HEK293 (cell line): ENCODE results near the gene NRF1.

Source experiments
- CTCF ChIA-PET: fragments of 350-600 bp; formaldehyde crosslinking; extraction: SDS; loops from one replicate; lab custom pipeline; 2021; ENCODE audit warnings: antibody characterized with exemption; lab: Yijun Ruan, JAX
- POLR2A ChIA-PET: fragments of 300-600 bp; formaldehyde crosslinking; extraction: SDS; loops from one replicate; lab custom pipeline; 2020; ENCODE audit warnings: antibody characterized with exemption, inconsistent platforms; lab: Yijun Ruan, JAX
- H3K27ac ChIP-seq: fragments of 200-500 bp; sonication (Bioruptor generic); 2 replicates; pipeline ENCODE4 v1.5.1; 2014; ENCODE audit warnings: low read depth, low read length, control low read depth, inconsistent platforms; ENCODE audit errors: extremely low read depth
- H3K36me3 ChIP-seq, 2 experiments: fragments of 200-500 bp in 1 of 2; sonication (Bioruptor generic) in 1 of 2; 1 replicate in 1 of 2; 2 replicates in 1 of 2; pipeline ENCODE4 v1.5.1; 2014 to 2017; ENCODE audit warnings: inconsistent platforms in 2 of 2, low read length in 2 of 2; ENCODE audit not compliant: control insufficient read depth in 2 of 2, insufficient read depth in 1 of 2
- H3K4me1 ChIP-seq: fragments of 200-500 bp; sonication (Bioruptor generic); 2 replicates; pipeline ENCODE4 v1.5.1; 2014; ENCODE audit warnings: mild to moderate bottlenecking, low read length, inconsistent platforms; ENCODE audit not compliant: control insufficient read depth, insufficient read depth
- H3K4me3 ChIP-seq: 2 replicates; pipeline ENCODE4 v1.5.1; 2011; ENCODE audit warnings: low read depth, mild to moderate bottlenecking, control low read depth, low read length, moderate library complexity
- H3K9me3 ChIP-seq: fragments of 200-500 bp; sonication (Bioruptor generic); 2 replicates; pipeline ENCODE4 v1.5.1; 2014; ENCODE audit warnings: low read depth, low read length, inconsistent platforms; ENCODE audit not compliant: control insufficient read depth, insufficient read depth
- GLIS1 ChIP-seq: fragments of 450-650 bp; formaldehyde crosslinking; IDR thresholded peaks from 2 replicates; pipeline ENCODE4 v1.5.1; 2016; ENCODE audit warnings: missing biosample characterization, missing genetic modification characterization
- PRDM1 ChIP-seq: fragments of 450-650 bp; formaldehyde crosslinking; IDR thresholded peaks from 2 replicates; pipeline ENCODE4; 2016; ENCODE audit warnings: missing biosample characterization, missing genetic modification characterization
- PRDM10 ChIP-seq: fragments of 450-650 bp; formaldehyde crosslinking; IDR thresholded peaks from 2 replicates; pipeline ENCODE4 v1.5.1; 2016; ENCODE audit warnings: missing biosample characterization, missing genetic modification characterization
- SP7 ChIP-seq: fragments of 450-650 bp; formaldehyde crosslinking; IDR thresholded peaks from 2 replicates; pipeline ENCODE4 v1.5.1; 2016; ENCODE audit warnings: missing biosample characterization, missing genetic modification characterization
- ZBTB17 ChIP-seq: fragments of 450-650 bp; formaldehyde crosslinking; IDR thresholded peaks from 2 replicates; pipeline ENCODE4 v1.5.1; 2016; ENCODE audit warnings: missing biosample characterization, missing genetic modification characterization
- ZBTB44 ChIP-seq: fragments of 450-650 bp; IDR thresholded peaks from 2 replicates; pipeline ENCODE4 v1.5.1; 2018; ENCODE audit warnings: missing biosample characterization, mild to moderate bottlenecking, missing genetic modification characterization
- ZIC2 ChIP-seq: fragments of 450-650 bp; formaldehyde crosslinking; IDR thresholded peaks from 2 replicates; pipeline ENCODE4 v1.5.1; 2016; ENCODE audit warnings: missing biosample characterization, missing genetic modification characterization
- ZNF148 ChIP-seq: fragments of 450-650 bp; formaldehyde crosslinking; IDR thresholded peaks from 2 replicates; pipeline ENCODE4 v1.5.0; 2017; ENCODE audit warnings: missing biosample characterization, missing genetic modification characterization, borderline replicate concordance
- ZNF362 ChIP-seq: fragments of 450-650 bp; formaldehyde crosslinking; IDR thresholded peaks from 2 replicates; pipeline ENCODE4 v1.5.1; 2016; ENCODE audit warnings: missing biosample characterization, missing genetic modification characterization
- ZNF394 ChIP-seq: fragments of 450-650 bp; formaldehyde crosslinking; IDR thresholded peaks from 2 replicates; pipeline ENCODE4 v1.5.1; 2016; ENCODE audit warnings: missing biosample characterization, missing genetic modification characterization, mild to moderate bottlenecking, moderate library complexity, borderline replicate concordance
- ZSCAN16 ChIP-seq: fragments of 450-650 bp; formaldehyde crosslinking; IDR thresholded peaks from 2 replicates; pipeline ENCODE4 v1.5.1; 2016; ENCODE audit warnings: missing biosample characterization, missing genetic modification characterization

The NRF1 gene

GRCh38 chr7:129739427-129739826 lies 127.9 kb downstream of the NRF1 start:
- Histone ChIP-seq H3K36me3 (peaks cover 0 to 31% of the 10 kb centered on the region in 2 experiments; a peak in 2 of 3 replicates), H3K4me1 (no peaks in the 10 kb centered on the region; the same call in 1 of the 2 replicates), H3K27ac (no peak overlapping the region), H3K9me3 (no peaks in the 10 kb centered on the region), H3K4me3 (no peak overlapping the region)
- ChIA-PET CTCF (interaction anchor here (1.0 to 1.5 kb wide), 2 partner anchors 75 to 86 kb away, joined by 3 to 4 read pairs; no protein-coding TSS in a partner anchor), POLR2A (no interaction called here)
- TF ChIP-seq ZSCAN16 (tag by site-specific recombination) (no peak), ZBTB44 (tag by site-specific recombination) (peak; percentile 16; the same call in 1 of the 2 replicates), ZNF362 (tag by site-specific recombination) (0 out of 2 replicates have a peak, but pooled peaks have one; percentile 26), ZIC2 (tag by site-specific recombination) (peak; percentile 56), PRDM1 (tag by site-specific recombination) (peak; percentile 50; the same call in 1 of the 2 replicates)

DNA sequence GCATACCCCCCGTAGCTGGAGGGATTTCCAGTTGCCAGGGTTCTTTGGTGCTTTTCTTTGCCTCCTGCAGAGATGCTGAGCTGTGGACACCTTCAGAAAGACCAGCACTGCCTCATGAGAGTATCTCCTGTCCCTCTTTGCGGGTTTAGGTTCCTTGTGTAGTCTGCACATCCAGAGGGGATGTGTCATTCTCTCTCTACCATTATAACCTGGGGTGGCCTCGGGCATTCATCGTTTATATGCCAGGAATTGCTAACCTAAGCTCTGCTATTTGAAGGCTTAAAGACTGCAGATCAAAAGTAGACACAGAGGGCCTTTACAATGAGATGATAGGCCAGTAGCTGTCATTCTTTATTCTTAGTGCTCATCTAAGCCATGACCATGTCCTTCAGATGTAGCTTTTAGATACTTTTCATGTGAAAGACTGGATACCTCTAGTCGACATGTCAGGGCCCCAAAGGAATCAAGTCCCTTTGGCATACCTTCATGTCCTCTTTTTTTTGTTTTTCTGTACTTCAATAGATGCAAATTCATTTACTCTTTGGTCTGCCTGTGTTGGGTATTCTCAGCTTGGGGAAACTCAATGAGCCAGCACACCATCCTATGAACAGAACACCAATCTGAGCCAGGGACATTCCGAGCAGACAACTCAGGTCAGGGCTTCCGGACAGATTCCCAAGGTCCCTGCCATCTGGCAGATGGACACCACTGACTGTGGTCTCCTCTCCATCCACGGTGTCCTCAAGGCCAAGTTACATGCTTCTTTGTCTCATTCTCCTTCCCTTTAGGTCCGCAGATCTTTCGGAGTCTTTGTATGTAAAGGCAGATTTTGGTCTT lies 129.3 kb downstream of the NRF1 start:
- Histone ChIP-seq H3K9me3 (no peaks in the 10 kb centered on the region), H3K4me1 (no peaks in the 10 kb centered on the region; the same call in 1 of the 2 replicates), H3K27ac (no peak overlapping the region), H3K36me3 (peaks cover 0 to 25% of the 10 kb centered on the region in 2 experiments; a peak in 1 of 3 replicates), H3K4me3 (no peak overlapping the region)
- no peak for TF ChIP-seq ZNF394 (tag by site-specific recombination)
- TF ChIP-seq ZNF148: no peak
- TF ChIP-seq SP7 (tag by site-specific recombination): no peak
- peak; percentile 75 for TF ChIP-seq GLIS1 (tag by site-specific recombination)
- ChIA-PET CTCF (interaction anchor here (0.6 to 1.5 kb wide), 2 partner anchors 13 to 76 kb away, joined by 3 read pairs; no protein-coding TSS in a partner anchor), POLR2A (no interaction called here)

DNA sequence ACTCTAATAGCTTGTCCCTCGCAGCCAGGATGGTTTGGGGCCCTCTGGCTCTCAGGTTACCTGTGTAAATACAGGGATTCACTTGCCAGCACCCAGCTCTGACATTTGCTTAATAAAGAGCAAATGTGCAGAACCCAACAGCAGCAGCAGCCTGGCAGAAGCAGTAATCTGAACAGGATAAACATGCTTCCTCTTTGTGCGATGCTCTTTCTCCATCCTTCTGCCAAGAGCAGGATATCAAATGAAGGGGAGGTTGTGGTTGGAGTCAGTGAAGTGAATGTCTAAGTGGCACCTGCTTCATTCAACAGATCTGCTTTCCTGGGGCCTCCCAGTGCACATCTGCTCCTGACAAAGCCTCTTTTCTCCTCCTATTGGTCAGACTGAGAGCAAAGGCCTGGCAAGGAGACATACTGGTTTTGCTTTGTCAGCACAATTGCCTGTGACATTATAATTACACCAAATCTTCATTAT lies 130.3 kb downstream of the NRF1 start:
- Histone ChIP-seq H3K27ac (no peak overlapping the region), H3K4me1 (no peaks in the 10 kb centered on the region; the same call in 1 of the 2 replicates), H3K36me3 (peaks cover 0 to 26% of the 10 kb centered on the region in 2 experiments; a peak in 1 of 3 replicates), H3K9me3 (no peaks in the 10 kb centered on the region), H3K4me3 (no peak overlapping the region)
- 0 out of 2 replicates have a peak, but pooled peaks have one; percentile 36 for TF ChIP-seq ZBTB17 (tag by site-specific recombination)
- no peak for TF ChIP-seq PRDM10 (tag by site-specific recombination)
- ChIA-PET POLR2A (no interaction called here), CTCF (no interaction called here)
